GDM1 (cell line): ENCODE data around the gene LMX1A.
A peak's percentile ranks its signal among the peaks of the same experiment; 100 is the strongest.

Experiments used
- DNase-seq: peaks from one replicate; lab custom pipeline; 2025; lab: John Stamatoyannopoulos, UW

The LMX1A gene

DNA sequence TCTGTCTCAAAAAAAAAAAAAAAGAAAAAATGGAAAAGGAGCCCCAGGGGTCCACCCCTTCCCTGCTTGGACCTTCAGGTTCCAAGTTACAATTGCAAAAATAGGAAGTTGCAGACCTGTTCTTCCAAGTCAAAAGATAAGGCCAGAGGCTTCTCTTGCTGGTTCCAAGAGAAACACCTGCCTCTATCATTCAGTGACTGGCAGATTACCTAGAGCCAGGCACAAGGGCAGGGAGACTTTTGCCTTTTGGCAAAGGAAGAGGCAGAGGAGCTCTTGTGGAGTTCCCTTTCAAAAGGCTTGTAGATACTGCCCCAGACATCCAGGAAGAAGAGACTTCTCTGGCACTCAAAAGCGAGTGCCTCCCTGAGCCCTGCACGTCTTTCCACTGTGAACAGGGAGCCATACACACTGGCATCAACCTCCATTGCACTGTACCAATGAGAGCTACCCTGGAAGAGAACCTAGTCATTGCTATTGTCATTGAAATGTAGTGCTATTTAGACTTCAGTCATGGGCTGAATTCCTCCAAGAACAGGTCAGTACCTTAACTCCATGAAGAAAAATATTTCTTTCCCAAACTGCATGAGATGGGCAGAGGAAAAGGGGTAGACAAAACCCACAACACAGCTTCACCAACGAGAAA is 91.2 kb downstream of the LMX1A start:
- no peak for DNase-seq

DNA sequence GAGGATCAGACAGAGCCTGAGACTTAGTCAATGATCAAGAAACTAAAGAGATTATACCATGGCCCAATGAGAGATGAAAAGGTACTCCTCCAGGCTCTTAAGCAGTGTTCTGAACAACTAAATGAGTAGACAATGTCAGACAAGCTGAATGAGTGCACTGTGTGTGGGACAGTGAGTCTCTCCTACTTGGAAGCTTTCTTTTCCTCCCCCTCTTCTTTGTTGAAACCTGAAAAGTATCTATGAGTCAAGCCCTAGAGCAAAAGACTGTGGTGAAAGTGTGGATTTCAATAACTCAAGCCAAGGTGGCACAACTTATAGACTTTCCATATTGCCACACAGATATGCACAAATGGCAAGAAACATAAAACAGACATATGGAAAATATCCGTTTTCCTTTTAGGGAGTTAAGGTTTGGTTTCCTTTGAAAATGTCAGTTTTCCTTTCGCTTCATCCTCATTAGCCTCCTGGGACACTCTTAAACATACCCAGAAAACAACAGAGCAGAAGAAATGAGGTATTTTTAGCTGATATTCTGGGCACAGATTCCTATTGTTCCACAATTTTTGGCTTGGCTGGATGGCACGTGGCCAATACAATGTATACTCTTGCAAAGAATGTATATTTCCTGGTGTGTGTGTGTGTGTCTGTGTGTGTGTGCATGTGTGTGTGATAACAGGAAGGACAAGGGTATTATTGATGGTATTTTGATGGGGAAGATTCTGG is 96.6 kb downstream of the LMX1A start:
- DNase-seq: no peak

DNA sequence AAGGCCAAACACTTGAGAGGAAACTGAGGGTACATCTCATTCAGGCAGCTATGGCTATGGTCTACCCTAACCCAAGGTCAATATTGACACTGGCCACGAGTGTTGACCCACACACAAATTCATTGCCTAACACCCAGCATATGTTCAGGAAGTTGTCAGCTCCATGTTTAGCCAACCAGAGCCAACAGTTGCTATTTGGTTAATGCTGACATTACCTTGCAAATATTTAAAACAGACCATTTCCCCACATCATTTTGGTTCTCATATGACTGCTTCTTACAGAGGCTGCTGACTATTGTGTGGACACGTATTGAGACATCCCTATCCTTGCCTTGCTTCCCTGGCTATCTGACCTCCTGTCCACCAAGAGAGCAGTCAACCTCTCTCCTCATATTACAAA is 97.3 kb downstream of the LMX1A start:
- DNase-seq: no peak

DNA sequence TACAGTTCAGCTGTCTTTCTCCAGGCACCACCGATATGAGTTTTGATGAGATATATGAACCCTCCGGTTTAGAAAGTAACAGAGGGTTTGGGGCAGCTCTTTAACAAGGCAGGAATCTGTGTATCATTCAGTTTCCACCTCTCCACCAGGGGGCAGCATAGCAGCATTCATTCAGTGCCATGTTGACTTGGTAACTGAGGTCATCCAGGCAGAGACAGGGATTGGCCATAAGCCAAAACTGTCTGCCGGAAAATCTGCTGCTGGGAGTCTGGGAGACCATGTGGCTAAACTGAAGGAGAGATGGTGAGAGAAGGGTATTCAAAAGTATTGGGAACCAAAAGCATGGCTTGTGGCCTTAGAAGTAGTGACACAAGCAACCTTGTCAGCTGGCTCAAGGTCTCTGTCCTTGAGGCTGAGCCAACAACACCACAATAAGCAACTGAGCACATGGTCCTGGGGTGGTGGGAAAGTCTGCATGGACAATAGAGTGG is 98.5 kb downstream of the LMX1A start:
- DNase-seq: peak; percentile 6

DNA sequence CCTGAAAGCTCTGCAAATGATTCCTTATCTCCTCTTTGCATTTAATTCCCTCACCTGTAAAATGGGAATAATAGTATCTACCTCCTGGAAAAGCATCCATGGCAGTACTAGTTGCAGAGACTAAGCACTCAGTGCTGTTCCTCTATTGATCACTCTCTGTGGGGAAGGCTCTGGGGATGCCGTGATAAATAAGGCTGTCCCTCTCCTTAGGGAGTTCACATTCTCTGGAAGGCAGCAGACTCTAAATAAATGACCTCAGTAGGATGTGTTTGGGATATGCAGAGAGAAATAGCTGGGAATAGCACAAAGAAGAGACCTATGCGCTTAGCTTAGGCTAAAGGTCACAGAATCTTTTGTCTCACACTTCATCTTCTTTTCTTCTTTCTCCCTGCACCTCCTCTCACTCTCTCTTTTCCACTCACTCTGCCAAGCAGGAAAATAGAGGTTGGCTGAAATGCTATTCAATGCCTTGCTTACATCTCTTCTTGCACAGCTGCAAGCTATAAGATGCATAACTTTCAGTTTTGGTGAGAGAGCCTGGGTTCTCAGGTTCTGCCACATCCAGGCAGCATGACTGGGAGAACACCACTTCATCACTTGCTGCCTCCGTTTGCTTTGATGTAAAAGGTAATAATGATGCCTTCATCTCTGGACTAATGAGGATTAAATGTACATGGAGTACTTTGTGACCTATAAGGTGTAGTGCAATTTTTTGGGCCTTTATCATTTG is 101.5 kb downstream of the LMX1A start:
- DNase-seq: no peak

DNA sequence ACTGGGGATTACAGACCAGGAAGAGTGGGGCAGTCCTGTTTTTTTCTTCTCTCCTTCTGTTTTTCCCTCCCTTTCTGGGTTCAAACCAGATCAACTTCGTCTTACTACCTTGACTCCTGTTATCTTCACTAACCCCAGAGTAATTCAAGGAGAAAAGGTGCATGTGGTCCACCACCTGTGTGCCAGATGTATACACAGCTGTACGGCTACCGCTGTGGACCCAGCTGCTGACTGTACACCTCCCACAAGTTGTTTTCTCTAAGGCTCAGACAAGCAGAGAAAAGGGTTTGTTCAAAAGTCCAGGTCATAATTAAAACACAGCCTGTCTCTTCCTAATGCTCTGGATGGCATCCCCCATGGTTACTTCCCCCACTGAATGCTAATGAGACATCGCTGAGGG is 102.1 kb downstream of the LMX1A start:
- DNase-seq: no peak

DNA sequence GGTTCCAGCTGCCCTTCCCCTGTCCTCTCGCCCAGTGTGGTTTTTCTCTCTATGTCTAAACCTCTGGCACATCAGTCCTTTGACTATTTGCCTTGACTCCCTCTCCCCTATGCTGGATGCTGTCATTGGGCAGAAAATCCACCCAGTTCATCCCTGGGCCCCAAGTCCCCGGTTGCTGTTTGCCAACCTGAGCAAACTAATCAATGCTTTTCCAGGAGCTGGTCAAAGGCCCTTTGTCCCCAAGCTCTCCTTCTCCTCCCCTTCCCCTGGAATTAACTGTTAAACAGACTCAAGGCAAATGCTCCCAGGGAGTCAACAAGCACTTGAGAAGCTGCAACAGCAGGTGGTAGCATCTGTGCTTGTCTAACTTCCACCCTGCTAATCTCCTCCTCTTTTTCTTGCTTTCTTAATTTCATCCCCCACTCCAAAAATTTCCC is 102.7 kb downstream of the LMX1A start:
- no peak for DNase-seq

DNA sequence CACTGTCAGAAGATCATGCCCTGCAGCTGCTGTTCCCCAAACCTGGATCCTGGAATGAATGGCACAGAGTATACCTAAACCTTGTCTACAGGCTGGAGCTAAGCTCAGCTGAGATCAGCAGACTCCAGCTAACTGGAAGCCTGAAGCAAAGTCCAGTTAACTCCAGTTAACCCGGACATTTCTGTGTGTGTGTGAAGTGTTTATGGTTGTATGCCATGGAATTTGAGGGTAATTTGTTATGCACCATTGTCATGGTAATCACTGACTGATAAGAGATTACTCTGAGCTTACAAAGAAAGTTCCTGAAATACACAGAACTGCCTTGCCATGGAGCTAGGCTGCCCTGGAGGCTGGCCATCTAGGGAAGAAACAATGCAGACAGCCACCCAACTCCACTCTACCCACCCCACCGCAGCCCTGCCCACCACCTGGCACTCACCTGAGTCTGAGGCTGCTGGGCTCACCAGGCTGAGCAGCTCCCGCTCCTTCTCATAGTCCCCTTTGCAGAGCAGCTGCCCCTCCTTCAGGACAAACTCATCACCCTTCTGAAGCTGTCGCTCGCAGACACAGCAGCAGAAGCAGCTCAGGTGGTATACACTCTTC is 107.4 kb downstream of the LMX1A start:
- no peak for DNase-seq

DNA sequence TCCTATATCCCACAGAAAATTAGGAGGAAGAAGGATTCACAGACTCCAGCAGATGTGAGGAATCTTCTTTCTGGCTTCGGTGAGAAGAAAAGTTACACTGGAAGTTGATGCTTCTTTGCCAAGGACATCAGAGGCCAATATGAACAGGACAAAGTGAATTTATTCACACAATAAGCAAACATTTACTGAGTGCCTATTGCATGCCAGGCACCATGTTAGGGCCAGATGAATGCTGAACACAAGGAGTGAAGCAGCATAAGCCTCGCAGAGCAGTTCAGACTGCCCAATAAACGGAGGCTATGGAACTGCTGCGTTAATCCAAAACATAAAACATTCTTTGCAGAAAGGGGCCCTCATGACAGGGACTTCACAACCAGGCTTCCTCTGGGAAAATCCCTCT is 114.6 kb downstream of the LMX1A start:
- no peak for DNase-seq

DNA sequence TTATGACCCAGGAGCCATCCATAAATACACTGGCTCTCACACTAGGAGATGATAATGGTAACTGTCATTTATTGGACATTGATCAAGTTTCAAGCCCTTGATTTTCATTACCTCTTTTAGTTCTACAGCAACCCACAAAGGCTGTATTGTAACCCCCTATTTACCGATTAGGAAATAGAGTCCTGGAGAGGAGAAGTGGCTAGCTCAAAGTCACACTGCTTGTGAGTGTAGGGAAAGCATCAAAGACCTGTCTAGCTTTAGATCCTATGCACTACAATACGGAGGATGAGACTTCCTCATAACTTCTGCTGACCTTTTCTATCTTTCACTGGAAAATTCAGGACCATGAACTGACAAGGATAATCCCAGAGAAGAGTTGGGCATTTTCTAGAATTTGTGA is 115.2 kb downstream of the LMX1A start:
- no peak for DNase-seq

DNA sequence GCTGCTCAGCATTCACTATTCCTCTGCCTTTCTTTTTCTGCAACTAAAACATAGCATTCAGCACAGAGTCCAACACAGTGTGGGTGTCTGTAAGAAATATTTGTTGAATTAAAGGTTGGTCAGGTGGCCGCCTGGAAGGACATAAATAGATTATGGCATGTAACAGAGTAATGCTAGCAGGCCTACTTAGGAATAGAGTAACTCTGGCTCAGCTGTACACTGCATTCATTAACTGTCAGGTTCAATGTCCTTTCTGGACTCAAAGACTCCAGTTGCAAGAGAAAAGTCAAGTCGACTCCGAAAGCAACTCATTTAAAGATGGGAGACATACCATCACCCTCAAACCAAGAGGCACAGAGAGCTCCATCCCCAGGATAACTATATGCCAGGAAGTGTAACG is 116.0 kb downstream of the LMX1A start:
- no peak for DNase-seq

DNA sequence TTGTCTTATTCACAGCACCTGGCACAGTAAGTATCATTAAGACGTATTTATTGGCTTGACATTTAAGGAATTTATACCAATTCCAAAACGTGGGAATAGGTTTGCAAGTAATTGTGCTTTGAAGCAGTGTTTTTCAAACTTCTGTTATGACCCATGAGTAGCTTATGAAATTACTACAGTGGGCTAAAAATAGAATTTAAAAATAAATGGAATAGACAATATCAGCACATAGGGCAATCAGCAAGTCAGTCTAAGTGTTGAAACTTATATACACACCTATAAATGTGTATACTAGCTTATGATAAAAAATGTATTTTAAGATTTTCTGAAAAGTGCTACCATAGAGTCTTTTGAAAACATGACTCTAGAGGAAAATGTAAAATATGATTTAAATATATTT is 116.6 kb downstream of the LMX1A start:
- no peak for DNase-seq

DNA sequence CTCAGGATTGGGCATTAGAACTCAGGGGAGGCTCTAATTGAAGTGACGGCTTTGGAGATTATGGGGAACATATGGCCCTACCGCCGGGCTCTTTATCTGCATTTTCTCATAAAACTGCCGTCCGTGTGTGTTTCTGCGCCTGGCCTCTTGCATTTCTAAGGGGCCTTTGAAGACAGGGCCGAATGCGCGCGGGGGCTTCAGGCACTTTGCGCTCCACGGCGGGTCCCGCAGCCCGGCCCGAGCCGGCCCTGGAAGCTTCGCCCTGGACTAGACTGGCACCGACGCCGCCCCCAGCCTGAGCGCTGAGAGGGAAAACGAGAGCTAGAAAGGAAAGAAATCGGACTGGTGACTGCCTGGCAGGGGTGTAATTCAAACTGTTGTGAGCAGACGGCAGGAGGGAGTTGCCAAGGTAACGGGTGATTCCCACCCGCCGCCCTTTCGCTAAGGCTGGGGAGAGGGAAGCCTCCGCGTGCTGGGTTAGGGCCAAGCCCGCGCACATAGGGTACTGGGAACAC is 120.7 kb downstream of the LMX1A start:
- DNase-seq: no peak

DNA sequence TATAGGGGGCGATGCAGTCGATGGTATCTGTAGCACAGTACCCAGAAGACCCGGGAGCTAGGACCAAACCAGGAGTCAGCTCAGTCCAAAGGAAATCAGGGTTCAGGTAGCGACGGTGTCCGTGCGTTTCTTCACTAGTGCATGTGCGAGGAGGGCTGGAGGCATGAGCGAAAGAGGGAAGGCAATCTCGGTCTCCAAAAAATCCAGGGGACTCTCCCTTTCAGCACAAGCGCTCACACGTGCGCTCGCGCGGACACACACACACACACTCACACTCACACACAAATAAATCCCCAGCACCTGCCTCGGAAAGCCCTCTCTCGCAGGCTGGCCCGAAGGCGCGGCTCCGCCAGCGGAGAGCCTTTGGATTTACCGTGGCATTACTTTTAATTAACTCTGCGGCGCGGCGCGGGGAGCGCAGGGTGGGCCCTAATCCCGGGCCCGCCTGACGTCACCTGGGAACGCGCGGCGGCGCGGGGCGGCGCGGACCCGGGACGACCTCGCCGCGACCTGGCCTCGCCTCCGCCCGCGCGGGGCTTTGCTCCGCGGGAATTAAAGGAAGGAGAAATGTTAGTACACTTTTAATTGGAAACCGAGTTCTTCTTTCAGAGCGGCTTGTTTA is 121.2 kb downstream of the LMX1A start:
- DNase-seq: no peak

DNA sequence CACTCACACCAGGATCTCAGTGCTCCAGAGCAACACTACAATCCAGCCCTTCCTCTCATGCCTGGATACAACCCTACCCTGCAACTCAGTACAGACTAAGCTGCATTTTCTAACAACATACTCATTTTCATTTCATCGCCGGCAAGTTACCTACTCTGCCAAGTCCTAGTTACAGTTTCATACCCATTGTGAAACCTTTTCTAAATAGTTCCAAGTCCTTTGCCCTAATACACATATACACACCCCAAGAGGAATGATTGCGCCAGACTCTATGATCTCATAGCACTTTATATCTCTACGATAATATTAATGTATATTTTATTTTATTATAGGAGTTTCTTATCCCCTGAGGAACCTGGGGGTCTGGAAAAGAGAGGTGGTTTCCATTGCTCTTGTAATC is 122.4 kb downstream of the LMX1A start:
- DNase-seq: no peak

DNA sequence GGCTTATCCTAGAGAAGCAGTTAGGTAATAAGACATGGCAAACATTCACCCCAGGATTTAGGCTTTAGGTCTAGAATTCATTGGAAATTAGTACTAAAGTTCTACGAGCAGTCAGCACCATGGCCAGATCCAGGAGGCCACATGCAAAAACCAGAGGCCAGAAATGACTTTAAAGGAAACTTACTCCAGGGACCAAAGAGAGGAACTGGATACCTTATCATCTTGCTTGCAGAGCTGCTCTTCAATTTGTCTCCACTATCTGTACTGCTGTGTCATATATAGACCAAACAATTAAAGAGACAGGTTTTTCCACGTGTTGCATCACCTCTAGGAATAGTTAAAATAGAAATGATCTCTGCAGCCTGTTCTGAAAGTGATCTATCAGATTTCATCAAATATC is 127.8 kb downstream of the LMX1A start:
- DNase-seq: no peak

DNA sequence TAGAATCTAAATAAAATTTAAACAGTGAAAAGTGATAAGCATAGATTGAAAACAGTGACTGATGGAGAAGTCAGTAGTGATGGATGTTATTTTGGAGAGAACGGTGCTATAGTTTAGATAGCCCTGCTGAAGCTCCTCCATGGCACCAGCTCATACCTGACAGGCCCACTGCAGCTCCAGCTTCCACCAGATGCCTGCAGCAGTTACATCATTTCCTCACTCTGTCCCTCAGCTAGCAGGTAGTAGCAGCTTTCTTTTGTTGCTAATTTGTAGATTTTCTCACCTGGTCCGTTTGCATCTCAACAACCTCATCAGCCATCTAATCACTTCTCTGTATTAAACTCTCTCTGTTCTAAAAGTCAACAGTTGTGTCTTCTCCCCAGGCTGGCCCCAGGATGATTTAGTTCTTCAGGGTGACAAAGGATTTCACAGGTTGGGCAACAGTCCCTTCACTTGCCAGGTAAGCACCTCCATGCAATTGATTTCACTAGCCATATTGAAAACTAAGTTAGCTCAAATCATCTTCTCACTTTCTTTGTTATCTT is 128.3 kb downstream of the LMX1A start:
- DNase-seq: no peak

DNA sequence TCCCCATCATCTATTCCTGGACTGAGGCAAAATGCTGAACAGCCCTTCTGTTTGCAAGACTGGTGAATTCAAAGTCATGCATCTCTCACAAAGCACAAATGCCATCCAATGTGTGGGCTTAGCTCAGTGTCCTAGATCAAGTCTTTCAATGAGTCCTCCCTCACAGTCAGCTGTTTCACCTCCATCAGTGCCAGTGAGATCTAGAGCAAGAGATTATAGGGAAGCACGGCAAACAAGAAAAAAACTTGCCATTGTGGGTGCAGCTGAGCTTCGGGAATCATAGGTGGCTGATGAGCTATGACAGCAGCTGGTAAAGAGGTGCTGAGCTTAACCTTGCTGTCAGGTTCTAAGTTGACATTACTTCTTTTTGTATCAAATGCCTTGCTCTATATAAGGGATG is 130.2 kb downstream of the LMX1A start:
- DNase-seq: no peak

DNA sequence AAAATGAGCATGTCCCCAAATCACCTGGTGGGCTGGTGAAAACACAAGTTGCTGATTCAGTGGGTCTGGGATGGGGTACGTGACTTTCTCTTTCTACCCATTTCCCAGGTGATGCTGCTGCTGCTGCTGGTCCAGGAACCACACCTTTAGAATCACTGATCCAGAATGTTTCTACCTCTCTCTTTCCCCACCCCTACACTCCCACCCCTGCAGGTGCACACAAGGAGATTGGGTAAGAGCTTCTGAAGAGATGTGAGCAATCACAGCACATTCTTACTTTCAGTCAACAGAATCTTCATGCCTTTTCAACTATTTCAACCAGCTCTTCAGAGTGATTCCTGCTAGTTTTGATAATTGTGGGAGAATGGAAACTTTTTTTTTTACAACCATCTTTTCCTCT is 130.9 kb downstream of the LMX1A start:
- no peak for DNase-seq

DNA sequence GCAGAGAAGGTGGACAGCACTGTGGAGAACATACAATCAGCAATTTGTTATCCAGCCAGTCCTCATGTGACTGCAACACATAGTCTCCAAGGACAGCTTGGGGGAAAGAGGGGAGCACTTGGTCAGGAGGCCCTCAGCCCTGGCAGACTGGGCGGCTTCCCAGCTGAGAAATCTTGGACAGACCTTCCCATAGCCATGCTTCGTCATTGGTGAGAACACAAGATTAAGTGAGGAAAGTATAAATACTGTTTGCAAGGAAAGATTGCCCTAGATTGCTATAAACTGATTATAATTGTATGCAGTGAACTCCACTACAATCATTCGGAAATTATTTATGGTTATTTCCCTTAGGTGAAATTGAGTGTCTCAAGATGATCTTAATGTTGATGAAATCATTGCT is 131.5 kb downstream of the LMX1A start:
- DNase-seq: no peak

DNA sequence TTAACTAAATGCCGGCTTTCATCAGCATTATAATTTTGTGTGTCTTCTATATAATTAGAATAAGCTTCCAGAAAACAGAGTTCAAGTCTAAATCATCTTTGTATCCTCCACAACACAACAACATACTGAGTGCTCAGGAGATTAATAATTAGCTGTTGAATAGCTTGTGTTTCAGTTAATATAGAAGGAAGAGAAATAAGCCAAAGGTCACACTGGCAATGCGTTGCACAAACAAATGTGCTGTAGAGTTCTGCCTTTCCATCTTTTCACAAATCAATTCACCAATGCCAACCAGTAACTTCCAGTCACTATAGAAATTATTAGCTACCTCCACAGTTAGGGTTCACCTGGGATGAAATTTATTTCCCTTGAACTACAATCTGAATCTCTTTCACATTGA is 132.0 kb downstream of the LMX1A start:
- DNase-seq: no peak

DNA sequence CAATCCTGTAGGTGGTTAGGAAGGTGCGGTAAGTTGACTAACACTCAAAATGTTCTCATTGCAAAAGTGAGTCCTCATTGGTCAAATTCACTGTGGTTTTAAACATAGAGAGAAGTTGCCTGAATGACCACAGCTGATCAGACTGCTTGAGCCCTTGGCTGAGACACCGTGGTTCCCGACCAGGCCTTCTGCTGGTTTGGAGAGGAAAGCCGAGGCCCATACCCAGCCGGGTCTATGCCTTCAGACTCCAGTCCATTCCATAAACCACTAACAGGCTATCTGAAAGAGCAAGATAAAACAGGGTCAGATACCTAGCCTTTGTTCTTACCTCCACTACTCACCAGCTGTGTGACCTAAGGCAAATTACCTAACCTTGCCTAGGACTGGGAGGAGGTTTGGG is 133.9 kb downstream of the LMX1A start:
- DNase-seq: no peak
